Osteoblast (primary cell): ENCODE measurements around the gene BICDL2. TPM values are rescaled to one million over a fixed set of nuclear protein-coding genes. Genes with fewer than 3 reads are reported as not detected.
A peak's percentile ranks its signal among the peaks of the same experiment; 100 is the strongest.

Experiments used
- DNase-seq: peaks from one replicate; pipeline ENCODE4 v3.0.0; 2011; ENCODE audit warnings: low spot score, mixed read lengths; ENCODE audit not compliant: insufficient read length; ENCODE audit errors: missing footprints
- H2AFZ ChIP-seq: 2 replicates; pipeline ENCODE4 v1.6.0; 2011; ENCODE audit warnings: mild to moderate bottlenecking, low read length
- H3K27ac ChIP-seq: 2 replicates; pipeline ENCODE4 v1.5.1; 2011; ENCODE audit warnings: mild to moderate bottlenecking, low read depth, low read length, moderate library complexity
- H3K27me3 ChIP-seq: 2 replicates; pipeline ENCODE4 v1.6.0; 2012; ENCODE audit warnings: mild to moderate bottlenecking, control low read depth, inconsistent platforms, low read length, moderate library complexity; ENCODE audit not compliant: insufficient read depth
- H3K36me3 ChIP-seq: 2 replicates; pipeline ENCODE4 v1.5.1; 2011; ENCODE audit warnings: mild to moderate bottlenecking, low read length, control low read depth, moderate library complexity; ENCODE audit not compliant: insufficient read depth
- H3K4me1 ChIP-seq: 2 replicates; pipeline ENCODE4 v1.5.1; 2011; ENCODE audit warnings: mild to moderate bottlenecking, low read length, control low read depth, moderate library complexity; ENCODE audit not compliant: insufficient read depth
- H3K4me2 ChIP-seq: 2 replicates; pipeline ENCODE4 v1.6.0; 2011; ENCODE audit warnings: mild to moderate bottlenecking, low read length; ENCODE audit not compliant: insufficient read depth
- H3K4me3 ChIP-seq: fragments of 200-600 bp; sonication (generic); 3 replicates; pipeline ENCODE4 v1.5.1; 2012; ENCODE audit warnings: mild to moderate bottlenecking, low read length, inconsistent platforms; ENCODE audit not compliant: insufficient read depth
- H3K79me2 ChIP-seq: 2 replicates; pipeline ENCODE4 v1.6.0; 2012; ENCODE audit warnings: mild to moderate bottlenecking, low read length, control low read depth, inconsistent platforms; ENCODE audit not compliant: insufficient read depth
- H3K9me3 ChIP-seq: 2 replicates; pipeline ENCODE4 v1.5.1; 2011; ENCODE audit warnings: low read depth, low read length, control low read depth
- H4K20me1 ChIP-seq: 2 replicates; pipeline ENCODE4 v1.6.0; 2012; ENCODE audit warnings: mild to moderate bottlenecking, low read length, control low read depth; ENCODE audit not compliant: insufficient read depth
- CTCF ChIP-seq: IDR thresholded peaks from 2 replicates; pipeline ENCODE4 v1.5.1; 2011; ENCODE audit warnings: mild to moderate bottlenecking, low read depth, low read length, moderate library complexity; ENCODE audit errors: extremely low read depth
- total RNA-seq: library from RNA; depleted of rRNA; stranded (reverse); fragments of >200 nt; gene quantifications from 2 replicates; pipeline ENCODE4 v1.2.3, GENCODE V29; 2012

Gene BICDL2
- total RNA-seq, 1 donor = not detected

- H3K27me3 ChIP-seq = peaks cover 37% of the 10 kb centered on the region
These were observed 35.4 kb downstream of the BICDL2 start for GRCh38 chr16:3001316-3001715.

GRCh38 chr16:3000540-3000939 lies 36.2 kb downstream of the BICDL2 start:
- Histone ChIP-seq H2AFZ (no peak overlapping the region), H3K36me3 (no peaks in the 10 kb centered on the region), H3K4me2 (no peak overlapping the region), H3K4me1 (no peaks in the 10 kb centered on the region), H3K9me3 (no peaks in the 10 kb centered on the region), H3K27me3 (peaks cover 33% of the 10 kb centered on the region), H3K4me3 (no peak overlapping the region), H4K20me1 (no peaks in the 10 kb centered on the region), H3K79me2 (no peaks in the 10 kb centered on the region), H3K27ac (no peak overlapping the region)
- DNase-seq = no peak
- no peak for TF ChIP-seq CTCF

More at GRCh38 chr16:3001316-3001715, 35.4 kb downstream of the BICDL2 start:
- no peak for TF ChIP-seq CTCF
- no peak overlapping the region for H2AFZ ChIP-seq
- no peaks in the 10 kb centered on the region for H4K20me1 ChIP-seq
- no peak overlapping the region for H3K4me2 ChIP-seq
- H3K79me2 ChIP-seq = no peaks in the 10 kb centered on the region
- no peak for DNase-seq
- no peaks in the 10 kb centered on the region for H3K9me3 ChIP-seq
- H3K27ac ChIP-seq = no peak overlapping the region
- H3K36me3 ChIP-seq = no peaks in the 10 kb centered on the region
- no peaks in the 10 kb centered on the region for H3K4me1 ChIP-seq
- H3K4me3 ChIP-seq = no peak overlapping the region

GRCh38 chr16:2999929-3000328 lies 36.8 kb downstream of the BICDL2 start:
- no peaks in the 10 kb centered on the region for H3K4me1 ChIP-seq
- peaks cover 30% of the 10 kb centered on the region for H3K27me3 ChIP-seq
- H3K9me3 ChIP-seq = no peaks in the 10 kb centered on the region
- no peaks in the 10 kb centered on the region for H3K79me2 ChIP-seq
- H4K20me1 ChIP-seq = no peaks in the 10 kb centered on the region
- H3K4me3 ChIP-seq = no peak overlapping the region
- H3K4me2 ChIP-seq = no peak overlapping the region
- no peaks in the 10 kb centered on the region for H3K36me3 ChIP-seq
- H2AFZ ChIP-seq = no peak overlapping the region
- no peak overlapping the region for H3K27ac ChIP-seq
- TF ChIP-seq CTCF = no peak
- peak; percentile 86 for DNase-seq

- TF ChIP-seq CTCF = no peak
- H3K27me3 ChIP-seq = peaks cover 27% of the 10 kb centered on the region
- no peak overlapping the region for H3K4me2 ChIP-seq
- H3K4me3 ChIP-seq = no peak overlapping the region
- H3K36me3 ChIP-seq = no peaks in the 10 kb centered on the region
- H2AFZ ChIP-seq = no peak overlapping the region
- no peaks in the 10 kb centered on the region for H3K9me3 ChIP-seq
- H4K20me1 ChIP-seq = no peaks in the 10 kb centered on the region
- no peak overlapping the region for H3K27ac ChIP-seq
- DNase-seq = no peak
- H3K79me2 ChIP-seq = no peaks in the 10 kb centered on the region
- no peaks in the 10 kb centered on the region for H3K4me1 ChIP-seq
These were observed 40.4 kb downstream of the BICDL2 start for GRCh38 chr16:2996298-2996697.
